ENCODE results near the gene NAP1L5. TPM values are rescaled to one million over a fixed set of nuclear protein-coding genes. Genes with fewer than 3 reads are reported as not detected.
A peak's percentile ranks its signal among the peaks of the same experiment; 100 is the strongest.

NAP1L5 gene
- polyA plus RNA-seq, 3 donors, result 0.18 to 0.87 (median 0.41) TPM

DNA sequence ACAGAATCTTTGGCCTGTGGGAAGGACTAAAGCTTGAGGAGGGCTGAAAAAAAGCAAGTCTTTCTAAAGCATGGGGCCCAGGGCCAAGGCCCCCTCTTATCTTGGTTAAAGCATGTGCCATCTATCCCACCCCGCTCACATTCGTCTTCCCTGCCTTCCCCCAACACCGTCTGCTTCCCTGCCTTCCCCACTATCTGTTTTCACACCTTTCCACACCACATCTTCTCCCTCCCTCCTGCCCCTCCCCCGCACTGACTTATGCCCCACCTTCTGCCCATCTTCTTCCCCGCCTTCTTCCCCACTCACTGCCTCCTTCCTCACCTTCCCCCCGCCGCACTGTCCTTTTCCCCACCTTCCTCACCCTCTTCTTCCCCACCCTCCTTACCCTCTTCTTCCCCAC, 890 bp upstream of the NAP1L5 start:
- no peak overlapping the region for H2AFZ ChIP-seq (ENCODE audit: insufficient read depth, low read depth, low read length, poor library complexity, severe bottlenecking)
- Mint-ChIP-seq H3K27me3 (ENCODE audit: low read depth in 3 of 3) (no peaks in the 10 kb centered on the region), H3K36me3 (peaks cover 53 to 62% of the 10 kb centered on the region in 2 donors), H3K4me3 (no peak overlapping the region), H3K27ac (peak overlapping the region in 1 of 7 donors; percentile 36), H3K9me3 (peaks cover 0 to 4% (median 0%) of the 10 kb centered on the region in 7 donors), H3K4me1 (peaks cover 10% of the 10 kb centered on the region)
- no peak overlapping the region for H3K4me2 ChIP-seq (replicated peaks; ENCODE audit: extremely low read depth, low read length, poor library complexity, severe bottlenecking)
- H3K4me3 ChIP-seq (replicated peaks in 1 of 3; ENCODE audit: low read depth in 2 of 3, low read length in 3 of 3), result no peak overlapping the region
- H3K27me3 ChIP-seq (ENCODE audit: control insufficient read depth in 2 of 2, insufficient read depth in 2 of 2, low read length in 2 of 2), result no peaks in the 10 kb centered on the region
- H3K79me2 ChIP-seq (ENCODE audit: insufficient read depth, low read length), result no peaks in the 10 kb centered on the region
- H3K9ac ChIP-seq (ENCODE audit: insufficient read depth, low read length, poor library complexity, severe bottlenecking), result no peak overlapping the region
- WGBS (ENCODE audit: insufficient coverage), result 93% methylated on average over 6 of the region's 7 CpGs
- H3K4me1 ChIP-seq (ENCODE audit: control insufficient read depth in 1 of 2, insufficient read depth in 2 of 2, low read length in 2 of 2), result peaks cover 5% of the 10 kb centered on the region in 2 donors
- no peaks in the 10 kb centered on the region for H4K20me1 ChIP-seq (ENCODE audit: insufficient read depth, low read length)
- no peaks in the 10 kb centered on the region for H3K9me3 ChIP-seq (replicated peaks in 1 of 2; ENCODE audit: control insufficient read depth in 1 of 2, insufficient read depth in 1 of 2, low read length in 2 of 2)
- DNase-seq, result no peak
- TF ChIP-seq, protein P1, sequence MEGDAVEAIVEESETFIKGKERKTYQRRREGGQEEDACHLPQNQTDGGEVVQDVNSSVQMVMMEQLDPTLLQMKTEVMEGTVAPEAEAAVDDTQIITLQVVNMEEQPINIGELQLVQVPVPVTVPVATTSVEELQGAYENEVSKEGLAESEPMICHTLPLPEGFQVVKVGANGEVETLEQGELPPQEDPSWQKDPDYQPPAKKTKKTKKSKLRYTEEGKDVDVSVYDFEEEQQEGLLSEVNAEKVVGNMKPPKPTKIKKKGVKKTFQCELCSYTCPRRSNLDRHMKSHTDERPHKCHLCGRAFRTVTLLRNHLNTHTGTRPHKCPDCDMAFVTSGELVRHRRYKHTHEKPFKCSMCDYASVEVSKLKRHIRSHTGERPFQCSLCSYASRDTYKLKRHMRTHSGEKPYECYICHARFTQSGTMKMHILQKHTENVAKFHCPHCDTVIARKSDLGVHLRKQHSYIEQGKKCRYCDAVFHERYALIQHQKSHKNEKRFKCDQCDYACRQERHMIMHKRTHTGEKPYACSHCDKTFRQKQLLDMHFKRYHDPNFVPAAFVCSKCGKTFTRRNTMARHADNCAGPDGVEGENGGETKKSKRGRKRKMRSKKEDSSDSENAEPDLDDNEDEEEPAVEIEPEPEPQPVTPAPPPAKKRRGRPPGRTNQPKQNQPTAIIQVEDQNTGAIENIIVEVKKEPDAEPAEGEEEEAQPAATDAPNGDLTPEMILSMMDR (IDR thresholded peaks at IDR 0.05), result no peak
- H3K36me3 ChIP-seq (replicated peaks in 1 of 2; ENCODE audit: control insufficient read depth in 1 of 2, insufficient read depth in 2 of 2, low read length in 2 of 2), result peaks cover 38 to 79% of the 10 kb centered on the region in 2 donors
- intact Hi-C loops (cut with micrococcal nuclease), result no loop called here
- H3K27ac ChIP-seq (ENCODE audit: low read depth in 1 of 2, low read length in 2 of 2), result no peak overlapping the region

DNA sequence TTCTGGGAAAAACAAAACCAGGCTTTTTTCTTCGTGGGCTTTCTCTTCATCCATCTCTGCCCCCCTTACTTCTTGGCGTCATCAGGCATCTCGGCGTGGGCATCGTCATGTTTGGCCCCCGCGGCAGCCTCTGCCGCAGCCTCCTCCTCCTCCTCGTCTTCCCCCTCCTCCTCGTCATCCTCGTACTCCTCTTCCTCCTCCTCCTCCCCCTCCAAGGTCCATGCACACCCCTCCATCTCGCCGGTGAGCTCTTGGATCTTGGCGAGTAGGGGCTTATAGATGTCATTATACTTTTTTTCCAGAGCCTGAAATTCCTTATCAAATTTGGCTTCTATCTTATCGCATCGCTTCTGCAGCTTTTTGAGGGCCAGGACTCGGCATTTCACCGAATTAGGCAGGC, 488 bp downstream of the NAP1L5 start:
- Mint-ChIP-seq H3K4me1 (peaks cover 10% of the 10 kb centered on the region), H3K27ac (peak overlapping the region in 6 of 7 donors; percentile 63 to 85 (median 75)), H3K9me3 (peaks cover 0 to 4% (median 0%) of the 10 kb centered on the region in 7 donors), H3K4me3 (peak overlapping the region; percentile 81 to 88), H3K27me3 (ENCODE audit: low read depth in 3 of 3) (no peaks in the 10 kb centered on the region), H3K36me3 (peaks cover 47 to 60% of the 10 kb centered on the region in 2 donors)
- Histone ChIP-seq H4K20me1 (ENCODE audit: insufficient read depth, low read length) (peaks cover 7% of the 10 kb centered on the region), H3K4me1 (ENCODE audit: control insufficient read depth in 1 of 2, insufficient read depth in 2 of 2, low read length in 2 of 2) (peaks cover 5% of the 10 kb centered on the region in 2 donors), H3K27ac (ENCODE audit: low read depth in 1 of 2, low read length in 2 of 2) (peak overlapping the region in 1 of 2 donors; percentile 54), H3K9me3 (replicated peaks in 1 of 2; ENCODE audit: control insufficient read depth in 1 of 2, insufficient read depth in 1 of 2, low read length in 2 of 2) (no peaks in the 10 kb centered on the region), H3K4me2 (replicated peaks; ENCODE audit: extremely low read depth, low read length, poor library complexity, severe bottlenecking) (peak overlapping the region; percentile 68), H3K27me3 (ENCODE audit: control insufficient read depth in 2 of 2, insufficient read depth in 2 of 2, low read length in 2 of 2) (no peaks in the 10 kb centered on the region), H3K9ac (ENCODE audit: insufficient read depth, low read length, poor library complexity, severe bottlenecking) (peak overlapping the region; percentile 55), H2AFZ (ENCODE audit: insufficient read depth, low read depth, low read length, poor library complexity, severe bottlenecking) (peak overlapping the region; percentile 71), H3K79me2 (ENCODE audit: insufficient read depth, low read length) (no peaks in the 10 kb centered on the region), H3K4me3 (replicated peaks in 1 of 3; ENCODE audit: low read depth in 2 of 3, low read length in 3 of 3) (peak overlapping the region; percentile 57 to 72 (median 71)), H3K36me3 (replicated peaks in 1 of 2; ENCODE audit: control insufficient read depth in 1 of 2, insufficient read depth in 2 of 2, low read length in 2 of 2) (peaks cover 35 to 78% of the 10 kb centered on the region in 2 donors)
- TF ChIP-seq, protein P1 (IDR thresholded peaks at IDR 0.05), result no peak
- DNase-seq, result peak in 1 of 3 donors; percentile 11
- WGBS (ENCODE audit: insufficient coverage), result 67% methylated on average over 18 of the region's 18 CpGs
- intact Hi-C loops (cut with micrococcal nuclease), result no loop called here
